ENCODE results near the gene MRPS27. TPM values are rescaled to one million over a fixed set of nuclear protein-coding genes. Genes with fewer than 3 reads are reported as not detected.
A peak's percentile ranks its signal among the peaks of the same experiment; 100 is the strongest.

Gene MRPS27
- total and polyA plus RNA-seq, 9 of the 15 experiments (the other 6 are each of a cell fraction or from before 2014, with no cell fraction given), result 73.6 to 144 (median 106) TPM

DNA sequence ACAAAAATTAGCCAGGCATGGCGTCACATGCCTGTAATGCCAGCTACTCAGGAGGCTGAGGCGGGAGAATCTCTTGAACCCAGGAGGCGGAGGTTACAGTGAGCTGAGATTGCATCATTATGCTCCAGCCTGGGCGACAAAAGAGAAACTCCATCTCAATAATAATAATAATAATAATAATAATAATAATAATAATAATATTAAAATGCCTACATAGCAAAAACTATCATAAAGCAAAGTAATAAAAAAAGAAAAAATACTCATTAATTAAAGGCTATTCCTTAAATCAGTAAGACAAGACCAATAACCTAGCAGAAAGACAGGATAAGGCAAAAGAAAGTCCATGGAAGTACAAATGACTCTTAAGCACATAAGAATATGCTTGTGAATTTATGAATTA lies 50.0 kb downstream of the MRPS27 start:
- Histone ChIP-seq H3K9me1 (ENCODE audit: control insufficient read depth, insufficient read depth, low read length) (no peaks in the 10 kb centered on the region), H3K36me3 (ENCODE audit: control insufficient read depth, insufficient read depth, low read length) (peaks cover 26% of the 10 kb centered on the region), H4K20me1 (replicated peaks; ENCODE audit: control insufficient read depth, insufficient read depth, low read length) (no peaks in the 10 kb centered on the region), H3K4me1 (replicated peaks in 1 of 2; ENCODE audit: control insufficient read depth in 2 of 2, insufficient read depth in 2 of 2, low read length in 2 of 2) (peaks cover 4 to 10% of the 10 kb centered on the region in 2 experiments; a peak in 2 of 5 replicates), H3K4me3 (no peak overlapping the region), H3K27me3 (ENCODE audit: control insufficient read depth in 2 of 2, insufficient read depth in 2 of 2, low read length in 2 of 2) (no peaks in the 10 kb centered on the region), H3K9ac (ENCODE audit: insufficient read depth in 1 of 2, low read depth in 2 of 2, low read length in 2 of 2) (no peak overlapping the region), H3K4me2 (ENCODE audit: insufficient read depth, low read length) (no peak overlapping the region), H2AFZ (ENCODE audit: low read depth, low read length) (no peak overlapping the region), H3K9me3 (replicated peaks; ENCODE audit: control insufficient read depth, insufficient read depth, low read depth, low read length) (no peaks in the 10 kb centered on the region), H3K79me2 (ENCODE audit: control insufficient read depth, insufficient read depth, low read length) (peaks cover 79% of the 10 kb centered on the region), H3K27ac (ENCODE audit: extremely low read depth, low read depth, low read length) (no peak overlapping the region)
- intact Hi-C loops (cut with micrococcal nuclease), result no loop called here
- no peak for ATAC-seq
- no peak for DNase-seq (ENCODE audit: extremely low read depth in 1 of 4, low spot score in 3 of 4)
- POLR2A ChIA-PET, result interaction anchor here (0.6 kb wide), 1 partner anchor 56 kb away, joined by 3 read pairs; no protein-coding TSS in a partner anchor
- CTCF ChIA-PET (ENCODE audit: low intra/inter-chr PET ratio), result interaction anchor here (0.9 kb wide), 1 partner anchor 120 kb away, joined by 3 read pairs; no protein-coding TSS in a partner anchor
- 90% methylated on average over 4 of the region's 4 CpGs for WGBS (ENCODE audit: insufficient coverage, low coverage, missing lambda C conversion rate)
- TF ChIP-seq BCL6 (CRISPR knock-in tag; IDR thresholded peaks at IDR 0.05) (no peak), RUNX1 (IDR thresholded peaks at IDR 0.05; ENCODE audit: low read depth) (no peak), TRIM28 (IDR thresholded peaks at IDR 0.05) (no peak), C11orf30 (IDR thresholded peaks at IDR 0.05; ENCODE audit: low read depth) (peak; percentile 70), ZNF316 (IDR thresholded peaks at IDR 0.05) (peak; percentile 80)
- no peak for FAIRE-seq
- BruUV-seq (replicated peaks), result no TSS peak
- in situ Hi-C loops (cut with MboI), result no loop called here

DNA sequence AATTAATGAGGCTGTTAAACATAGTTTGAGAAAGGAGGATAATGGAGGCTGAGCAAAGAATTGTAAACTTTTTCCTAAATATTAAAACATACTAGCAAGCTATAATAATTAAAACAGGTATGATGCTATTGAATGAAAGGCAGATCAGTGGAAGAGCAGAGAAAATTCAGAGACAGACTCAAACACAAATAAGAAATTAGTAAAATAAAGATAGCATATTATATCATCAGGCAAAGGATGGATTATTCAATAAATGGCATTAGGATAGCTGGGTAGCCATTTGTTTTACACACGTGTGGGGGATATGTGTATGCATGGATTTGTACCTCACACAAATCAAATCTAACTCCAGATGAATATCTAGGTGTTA lies 50.6 kb downstream of the MRPS27 start:
- Histone ChIP-seq H3K4me1 (replicated peaks in 1 of 2; ENCODE audit: control insufficient read depth in 2 of 2, insufficient read depth in 2 of 2, low read length in 2 of 2) (peaks cover 4 to 5% of the 10 kb centered on the region in 2 experiments; a peak in 2 of 5 replicates), H3K9me3 (replicated peaks; ENCODE audit: control insufficient read depth, insufficient read depth, low read depth, low read length) (no peaks in the 10 kb centered on the region), H3K27ac (ENCODE audit: extremely low read depth, low read depth, low read length) (no peak overlapping the region), H3K4me2 (ENCODE audit: insufficient read depth, low read length) (no peak overlapping the region), H3K79me2 (ENCODE audit: control insufficient read depth, insufficient read depth, low read length) (peaks cover 79% of the 10 kb centered on the region), H3K4me3 (no peak overlapping the region), H3K36me3 (ENCODE audit: control insufficient read depth, insufficient read depth, low read length) (peaks cover 26% of the 10 kb centered on the region), H4K20me1 (replicated peaks; ENCODE audit: control insufficient read depth, insufficient read depth, low read length) (no peaks in the 10 kb centered on the region), H3K9ac (ENCODE audit: insufficient read depth in 1 of 2, low read depth in 2 of 2, low read length in 2 of 2) (no peak overlapping the region), H3K9me1 (ENCODE audit: control insufficient read depth, insufficient read depth, low read length) (no peaks in the 10 kb centered on the region), H3K27me3 (ENCODE audit: control insufficient read depth in 2 of 2, insufficient read depth in 2 of 2, low read length in 2 of 2) (no peaks in the 10 kb centered on the region), H2AFZ (ENCODE audit: low read depth, low read length) (no peak overlapping the region)
- intact Hi-C loops (cut with micrococcal nuclease), result loop anchor here (5.0 kb wide), 1 partner anchor 38 kb away; no protein-coding TSS in a partner anchor
- no TSS peak for BruUV-seq (replicated peaks)
- CTCF ChIA-PET (ENCODE audit: low intra/inter-chr PET ratio), result interaction anchor here (0.6 to 1.7 kb wide), 3 partner anchors 119 to 486 kb away, joined by 3 to 9 read pairs (median 3); no protein-coding TSS in a partner anchor
- FAIRE-seq (no peak), ATAC-seq (no peak), DNase-seq (ENCODE audit: extremely low read depth in 1 of 4, low spot score in 3 of 4) (no peak)
- POLR2A ChIA-PET, result interaction anchor here (0.6 kb wide), 1 partner anchor 56 kb away, joined by 3 read pairs; no protein-coding TSS in a partner anchor
- in situ Hi-C loops (cut with MboI), result no loop called here
- WGBS (ENCODE audit: insufficient coverage, low coverage, missing lambda C conversion rate), result 58% methylated on average over 1 of the region's 1 CpG
- TF ChIP-seq L3MBTL2 (IDR thresholded peaks at IDR 0.05) (no peak), CSDE1 (IDR thresholded peaks at IDR 0.05) (no peak), NFRKB (IDR thresholded peaks at IDR 0.05; ENCODE audit: low read depth) (no peak), HNRNPLL (IDR thresholded peaks at IDR 0.05; ENCODE audit: low read depth, low read length, poor library complexity, severe bottlenecking) (no peak), SMARCA5 (IDR thresholded peaks at IDR 0.05) (no peak), KLF10 (CRISPR knock-in tag; IDR thresholded peaks at IDR 0.05) (no peak), CREM (IDR thresholded peaks at IDR 0.05; ENCODE audit: low read depth) (no peak), ZKSCAN8 (CRISPR knock-in tag; IDR thresholded peaks at IDR 0.05) (no peak), MECOM (CRISPR knock-in tag; IDR thresholded peaks at IDR 0.05) (no peak), CREB1 (IDR thresholded peaks at IDR 0.05) (no peak), CREB1 (CRISPR knock-in tag; IDR thresholded peaks at IDR 0.05) (no peak), MTF1 (CRISPR knock-in tag; IDR thresholded peaks at IDR 0.05; ENCODE audit: borderline replicate concordance) (no peak)
- TF ChIP-seq, protein P1, sequence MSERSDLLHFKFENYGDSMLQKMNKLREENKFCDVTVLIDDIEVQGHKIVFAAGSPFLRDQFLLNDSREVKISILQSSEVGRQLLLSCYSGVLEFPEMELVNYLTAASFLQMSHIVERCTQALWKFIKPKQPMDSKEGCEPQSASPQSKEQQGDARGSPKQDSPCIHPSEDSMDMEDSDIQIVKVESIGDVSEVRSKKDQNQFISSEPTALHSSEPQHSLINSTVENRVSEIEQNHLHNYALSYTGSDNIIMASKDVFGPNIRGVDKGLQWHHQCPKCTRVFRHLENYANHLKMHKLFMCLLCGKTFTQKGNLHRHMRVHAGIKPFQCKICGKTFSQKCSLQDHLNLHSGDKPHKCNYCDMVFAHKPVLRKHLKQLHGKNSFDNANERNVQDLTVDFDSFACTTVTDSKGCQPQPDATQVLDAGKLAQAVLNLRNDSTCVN (CRISPR knock-in tag; IDR thresholded peaks at IDR 0.05), result no peak
- TF ChIP-seq, protein P2, sequence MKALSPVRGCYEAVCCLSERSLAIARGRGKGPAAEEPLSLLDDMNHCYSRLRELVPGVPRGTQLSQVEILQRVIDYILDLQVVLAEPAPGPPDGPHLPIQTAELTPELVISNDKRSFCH (CRISPR knock-in tag; IDR thresholded peaks at IDR 0.05), result no peak
- TF ChIP-seq, protein P2 (tag; IDR thresholded peaks at IDR 0.05), result no peak
